Measurements from ENCODE around the gene BCL2L12.

BCL2L12 gene

DNA sequence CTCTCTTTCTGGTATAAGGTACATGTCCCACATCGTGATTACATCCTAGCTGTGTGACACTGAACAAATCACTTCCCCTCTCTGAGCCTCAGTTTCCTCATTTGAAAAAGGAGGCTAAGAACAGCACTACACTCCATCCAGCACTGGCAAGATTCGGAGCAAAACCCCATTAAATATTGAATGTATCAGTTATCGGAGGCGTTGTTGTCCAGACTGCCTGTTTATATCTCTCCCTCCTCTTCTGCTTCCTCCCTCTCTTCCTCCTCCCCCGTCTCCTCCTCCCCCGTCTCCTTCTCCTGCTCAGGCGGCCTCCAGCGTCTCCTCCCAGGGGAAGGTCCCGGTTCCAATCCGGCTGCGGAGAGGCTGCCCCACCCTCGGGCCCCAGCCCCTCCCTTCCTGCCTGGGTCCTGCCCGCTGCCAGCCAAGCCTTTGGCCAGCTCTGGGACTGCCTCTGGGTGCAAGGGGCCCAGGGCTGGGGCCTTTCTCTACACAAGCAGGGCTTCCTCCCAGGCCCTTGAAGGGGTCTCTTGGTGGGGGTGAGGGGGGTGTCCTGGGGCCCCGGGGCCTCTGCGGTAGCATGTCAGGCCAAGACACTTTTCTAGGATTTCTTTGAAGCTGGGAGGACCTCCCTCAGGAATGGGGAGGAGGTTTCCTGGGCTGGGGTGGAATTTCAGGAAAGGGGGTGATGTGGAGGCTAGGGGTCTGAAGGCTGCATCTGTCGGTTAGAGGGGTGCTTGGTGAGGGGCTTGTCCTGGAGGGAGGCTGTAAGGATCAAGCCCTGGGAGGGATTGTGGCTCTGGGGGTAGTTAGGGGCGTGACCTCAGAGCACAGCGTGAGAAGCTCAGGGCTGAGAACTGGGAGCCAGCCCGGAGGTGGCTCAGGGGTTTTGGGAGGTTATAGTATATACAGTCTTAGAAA is 27.7 kb upstream of the BCL2L12 start:
- DNase-seq (ENCODE audit: low read depth) = peak; percentile 52
- TF ChIP-seq, protein P1, sequence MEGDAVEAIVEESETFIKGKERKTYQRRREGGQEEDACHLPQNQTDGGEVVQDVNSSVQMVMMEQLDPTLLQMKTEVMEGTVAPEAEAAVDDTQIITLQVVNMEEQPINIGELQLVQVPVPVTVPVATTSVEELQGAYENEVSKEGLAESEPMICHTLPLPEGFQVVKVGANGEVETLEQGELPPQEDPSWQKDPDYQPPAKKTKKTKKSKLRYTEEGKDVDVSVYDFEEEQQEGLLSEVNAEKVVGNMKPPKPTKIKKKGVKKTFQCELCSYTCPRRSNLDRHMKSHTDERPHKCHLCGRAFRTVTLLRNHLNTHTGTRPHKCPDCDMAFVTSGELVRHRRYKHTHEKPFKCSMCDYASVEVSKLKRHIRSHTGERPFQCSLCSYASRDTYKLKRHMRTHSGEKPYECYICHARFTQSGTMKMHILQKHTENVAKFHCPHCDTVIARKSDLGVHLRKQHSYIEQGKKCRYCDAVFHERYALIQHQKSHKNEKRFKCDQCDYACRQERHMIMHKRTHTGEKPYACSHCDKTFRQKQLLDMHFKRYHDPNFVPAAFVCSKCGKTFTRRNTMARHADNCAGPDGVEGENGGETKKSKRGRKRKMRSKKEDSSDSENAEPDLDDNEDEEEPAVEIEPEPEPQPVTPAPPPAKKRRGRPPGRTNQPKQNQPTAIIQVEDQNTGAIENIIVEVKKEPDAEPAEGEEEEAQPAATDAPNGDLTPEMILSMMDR (IDR thresholded peaks at IDR 0.05; ENCODE audit: control insufficient read depth, extremely low read depth, insufficient read depth) = no peak
- no peak overlapping the region for H3K4me3 ChIP-seq (ENCODE audit: low read depth, low read length)

DNA sequence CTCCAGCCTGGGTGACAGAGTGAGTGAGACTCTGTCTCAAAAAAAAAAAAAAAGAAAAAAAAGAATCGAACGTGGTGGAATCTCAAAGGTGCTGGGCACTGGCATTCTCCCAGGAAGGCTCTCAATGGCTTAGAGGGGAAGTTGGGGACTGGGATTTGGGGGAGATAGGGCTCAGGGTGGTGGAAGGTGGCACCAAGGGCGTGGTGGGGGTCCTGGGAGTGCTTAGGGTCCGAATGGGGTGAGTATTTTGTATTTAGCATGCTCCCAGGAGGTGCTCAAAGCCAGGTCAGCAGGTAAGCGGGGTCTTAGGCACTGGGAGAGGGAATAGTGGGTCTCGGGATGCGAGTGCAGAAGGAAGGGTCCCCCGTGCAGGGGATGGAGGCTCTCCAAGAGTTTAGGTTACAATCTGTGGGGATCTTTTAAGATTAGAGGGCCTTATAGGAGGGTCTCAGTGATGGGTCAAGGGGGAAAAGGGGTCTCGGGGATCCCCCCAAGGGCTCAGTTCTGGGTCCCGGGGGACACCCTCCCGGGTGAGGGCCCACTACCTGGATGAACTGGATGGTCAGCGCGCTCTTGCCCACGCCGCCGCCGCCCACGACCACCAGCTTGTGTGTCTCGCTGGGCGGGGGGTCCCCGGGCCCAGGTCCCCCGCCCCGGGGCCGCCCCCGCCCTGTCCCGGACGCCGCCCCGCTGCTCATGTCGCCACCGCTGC is 26.2 kb upstream of the BCL2L12 start:
- no peak for DNase-seq (ENCODE audit: low read depth)
- TF ChIP-seq, protein P1 (IDR thresholded peaks at IDR 0.05; ENCODE audit: control insufficient read depth, extremely low read depth, insufficient read depth) = no peak
- H3K4me3 ChIP-seq (ENCODE audit: low read depth, low read length) = peak overlapping the region; percentile 57

DNA sequence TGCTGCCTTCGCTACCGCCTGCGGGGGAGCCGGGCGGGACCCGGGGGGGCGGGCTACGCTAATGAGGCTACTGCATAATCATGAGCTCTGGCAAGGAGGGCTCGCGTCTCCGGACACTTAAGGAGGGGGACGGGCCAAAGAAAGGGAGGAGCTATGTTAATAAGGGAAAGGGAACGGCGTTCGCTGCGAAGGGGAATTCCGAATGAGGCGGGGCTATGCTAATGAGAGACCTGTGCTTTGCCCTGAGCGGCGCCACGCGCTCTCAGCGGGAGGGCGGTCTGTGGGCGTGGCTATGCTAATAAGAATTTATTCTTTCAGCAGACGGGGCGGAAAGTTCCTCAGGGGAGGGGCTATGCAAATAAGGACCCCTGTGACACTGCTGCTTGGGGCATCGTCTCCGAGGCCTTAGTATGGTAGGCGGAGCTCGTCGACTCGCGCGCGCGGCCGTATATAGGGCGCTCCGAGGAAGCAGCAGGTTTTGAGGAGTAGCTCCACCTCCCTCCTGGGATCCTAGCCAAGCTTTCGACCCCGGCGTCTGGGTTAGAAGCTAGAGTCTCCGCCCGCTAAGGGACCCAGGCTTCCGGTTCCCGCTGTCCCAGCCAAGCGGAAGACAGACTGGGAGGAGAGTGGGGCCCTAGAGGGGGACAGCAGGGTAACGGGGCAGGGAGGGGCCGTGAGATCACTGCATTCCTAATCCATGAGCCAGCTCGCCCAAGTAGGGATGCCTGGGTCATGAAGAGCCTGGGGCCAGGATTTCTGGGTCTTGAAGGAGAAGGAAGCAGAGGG is 25.4 kb upstream of the BCL2L12 start, which contains the start of gene RRAS:
Gene RRAS, minus strand, starts transcription at position 31 of the 786 bp plus-strand sequence. CDS start 45 bp downstream, outside the sequence.
- peak within 1 kb of the TSS; percentile 91 for H3K4me3 ChIP-seq (ENCODE audit: low read depth, low read length)
- TF ChIP-seq, protein P1 (IDR thresholded peaks at IDR 0.05; ENCODE audit: control insufficient read depth, extremely low read depth, insufficient read depth) = no peak
- DNase-seq (ENCODE audit: low read depth) = peak; percentile 99

DNA sequence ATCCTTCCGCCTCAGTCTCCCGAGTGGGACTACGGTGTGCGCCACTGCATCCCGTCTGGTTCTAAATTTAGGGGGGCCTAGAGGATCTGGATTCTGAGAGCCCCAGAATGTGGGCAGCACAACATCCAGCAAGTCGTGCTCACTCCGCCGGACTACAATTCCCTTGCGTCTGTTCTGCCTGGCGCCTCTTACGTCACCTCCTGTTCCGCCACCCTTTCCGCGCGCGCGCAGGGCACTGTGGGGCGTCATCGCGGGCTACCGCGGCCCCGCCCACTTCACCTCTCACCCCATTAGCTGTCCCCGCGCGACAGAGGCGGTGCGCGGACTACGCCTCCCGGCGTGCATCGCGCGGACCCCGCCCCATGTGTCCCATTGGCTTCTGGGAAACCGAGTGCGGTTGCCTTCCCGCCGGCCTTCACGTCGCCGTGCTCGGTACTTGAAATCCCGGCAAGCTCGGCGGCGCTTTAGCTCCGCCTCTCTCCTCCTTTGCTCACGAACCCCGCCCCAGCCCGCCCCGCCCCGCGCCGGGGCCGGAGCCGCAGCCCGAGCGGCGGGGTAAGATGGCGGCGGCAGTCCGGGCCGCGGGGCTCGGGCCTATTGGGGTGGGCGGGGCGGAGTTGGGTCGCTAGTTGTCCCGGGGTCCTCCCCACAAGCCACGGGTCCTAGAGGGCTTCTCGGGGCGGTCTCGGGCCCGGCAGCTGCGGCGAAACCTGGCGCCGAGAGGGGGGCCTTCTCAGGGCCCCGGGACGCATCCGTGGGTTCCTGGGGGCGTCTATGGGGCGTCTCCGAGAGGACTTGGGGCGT is 23.8 kb upstream of the BCL2L12 start, which contains the start of gene SCAF1:
Gene SCAF1, plus strand, starts transcription at position 522 of the 804 bp plus-strand sequence. CDS start 2,818 bp downstream, outside the sequence.
- TF ChIP-seq, protein P1 (IDR thresholded peaks at IDR 0.05; ENCODE audit: control insufficient read depth, extremely low read depth, insufficient read depth) = no peak
- H3K4me3 ChIP-seq (ENCODE audit: low read depth, low read length) = peak within 1 kb of the TSS; percentile 91
- DNase-seq (ENCODE audit: low read depth) = peak; percentile 98

DNA sequence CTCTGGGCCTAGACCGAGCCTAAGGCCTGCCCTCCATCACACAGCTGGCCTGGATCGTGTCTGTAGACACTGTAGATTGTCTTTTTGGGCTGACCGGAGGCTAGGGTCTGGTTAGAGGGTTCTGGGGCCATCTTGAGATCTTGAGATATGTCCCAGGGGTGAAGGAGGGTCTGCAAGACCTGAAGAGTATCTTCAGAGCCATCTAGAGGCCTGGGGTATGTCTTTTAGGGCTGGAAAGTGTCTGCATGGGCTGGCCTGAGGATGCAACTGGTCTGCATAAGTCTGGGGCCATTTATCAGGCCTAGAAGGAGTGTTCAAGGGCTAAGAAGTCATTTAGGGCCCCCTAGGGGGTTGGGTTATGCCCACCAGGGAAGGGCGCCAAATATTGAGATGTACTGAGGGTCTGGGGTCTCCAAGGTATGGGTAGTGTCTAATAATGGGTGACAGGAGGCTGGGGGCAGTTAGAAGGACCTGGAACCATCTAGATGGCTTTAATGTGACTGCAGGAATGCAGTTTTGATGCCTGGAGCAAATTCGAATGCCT is 23.2 kb upstream of the BCL2L12 start:
- no peak for DNase-seq (ENCODE audit: low read depth)

More for the DNA sequence above, 23.2 kb upstream of the BCL2L12 start:
- H3K4me3 ChIP-seq (ENCODE audit: low read depth, low read length) = peak overlapping the region; percentile 91
- TF ChIP-seq, protein P1 (IDR thresholded peaks at IDR 0.05; ENCODE audit: control insufficient read depth, extremely low read depth, insufficient read depth) = no peak
